ENCODE measurements around the gene CDK8. TPM values are rescaled to one million over a fixed set of nuclear protein-coding genes. Genes with fewer than 3 reads are reported as not detected.

CDK8 gene
- total RNA-seq, 2 donors from 2014 or later: 29.4 to 33.1 TPM

GRCh38 chr13:26220575-26220974, 33.4 kb upstream of the CDK8 start:
- peak overlapping the region; percentile 83 for H3K4me3 Mint-ChIP-seq
- Histone ChIP-seq H3K27me3 (ENCODE audit: control insufficient read depth, insufficient read depth, low read length, poor library complexity, severe bottlenecking) (peaks cover 13% of the 10 kb centered on the region), H3K4me1 (ENCODE audit: control insufficient read depth, insufficient read depth, low read length) (peaks cover 5% of the 10 kb centered on the region), H3K4me3 (ENCODE audit: low read length) (peak overlapping the region; percentile 93), H3K36me3 (ENCODE audit: control insufficient read depth, insufficient read depth, low read length) (peaks cover 44% of the 10 kb centered on the region), H3K9me3 (ENCODE audit: control insufficient read depth, low read length) (no peaks in the 10 kb centered on the region), H3K27ac (ENCODE audit: low read depth, low read length) (no peak overlapping the region), H3K9ac (ENCODE audit: extremely low read depth, low read length, poor library complexity, severe bottlenecking) (peak overlapping the region; percentile 85)
- H3K27ac Mint-ChIP-seq: no peak overlapping the region
- 58 to 93% methylated on average over 1 to 2 of the region's 2 CpGs for WGBS, 2 experiments (ENCODE audit: insufficient coverage in 1 of 2, insufficient read length in 1 of 2)
- H3K27me3 Mint-ChIP-seq (ENCODE audit: insufficient read depth): peaks cover 8% of the 10 kb centered on the region
- DNase-seq: no peak
- TF ChIP-seq, protein P1, sequence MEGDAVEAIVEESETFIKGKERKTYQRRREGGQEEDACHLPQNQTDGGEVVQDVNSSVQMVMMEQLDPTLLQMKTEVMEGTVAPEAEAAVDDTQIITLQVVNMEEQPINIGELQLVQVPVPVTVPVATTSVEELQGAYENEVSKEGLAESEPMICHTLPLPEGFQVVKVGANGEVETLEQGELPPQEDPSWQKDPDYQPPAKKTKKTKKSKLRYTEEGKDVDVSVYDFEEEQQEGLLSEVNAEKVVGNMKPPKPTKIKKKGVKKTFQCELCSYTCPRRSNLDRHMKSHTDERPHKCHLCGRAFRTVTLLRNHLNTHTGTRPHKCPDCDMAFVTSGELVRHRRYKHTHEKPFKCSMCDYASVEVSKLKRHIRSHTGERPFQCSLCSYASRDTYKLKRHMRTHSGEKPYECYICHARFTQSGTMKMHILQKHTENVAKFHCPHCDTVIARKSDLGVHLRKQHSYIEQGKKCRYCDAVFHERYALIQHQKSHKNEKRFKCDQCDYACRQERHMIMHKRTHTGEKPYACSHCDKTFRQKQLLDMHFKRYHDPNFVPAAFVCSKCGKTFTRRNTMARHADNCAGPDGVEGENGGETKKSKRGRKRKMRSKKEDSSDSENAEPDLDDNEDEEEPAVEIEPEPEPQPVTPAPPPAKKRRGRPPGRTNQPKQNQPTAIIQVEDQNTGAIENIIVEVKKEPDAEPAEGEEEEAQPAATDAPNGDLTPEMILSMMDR (conservative IDR thresholded peaks at IDR 0.05): no peak
- H3K4me1 Mint-ChIP-seq: peaks cover 18% of the 10 kb centered on the region
- H3K9me3 Mint-ChIP-seq: no peaks in the 10 kb centered on the region
- H3K36me3 Mint-ChIP-seq (ENCODE audit: low read depth): peaks cover 27% of the 10 kb centered on the region

- H3K9me3 ChIP-seq (ENCODE audit: control insufficient read depth, low read length): no peaks in the 10 kb centered on the region
- Mint-ChIP-seq H3K9me3 (no peaks in the 10 kb centered on the region), H3K4me1 (peaks cover 18% of the 10 kb centered on the region), H3K27ac (peak overlapping the region; percentile 95), H3K36me3 (ENCODE audit: low read depth) (peaks cover 25% of the 10 kb centered on the region), H3K4me3 (peak overlapping the region; percentile 83), H3K27me3 (ENCODE audit: insufficient read depth) (peaks cover 16% of the 10 kb centered on the region)
- peak overlapping the region; percentile 93 for H3K4me3 ChIP-seq (ENCODE audit: low read length)
- TF ChIP-seq, protein P1 (conservative IDR thresholded peaks at IDR 0.05): no peak
- peaks cover 5% of the 10 kb centered on the region for H3K4me1 ChIP-seq (ENCODE audit: control insufficient read depth, insufficient read depth, low read length)
- WGBS, 2 experiments (ENCODE audit: insufficient coverage in 1 of 2, insufficient read length in 1 of 2): 0% methylated on average over 6 to 16 of the region's 16 CpGs
- H3K27me3 ChIP-seq (ENCODE audit: control insufficient read depth, insufficient read depth, low read length, poor library complexity, severe bottlenecking): peaks cover 13% of the 10 kb centered on the region
- DNase-seq: no peak
- H3K27ac ChIP-seq (ENCODE audit: low read depth, low read length): peak overlapping the region; percentile 91
- peak overlapping the region; percentile 85 for H3K9ac ChIP-seq (ENCODE audit: extremely low read depth, low read length, poor library complexity, severe bottlenecking)
- H3K36me3 ChIP-seq (ENCODE audit: control insufficient read depth, insufficient read depth, low read length): peaks cover 37% of the 10 kb centered on the region
Observed at GRCh38 chr13:26221399-26221720, 32.6 kb upstream of the CDK8 start.

DNA sequence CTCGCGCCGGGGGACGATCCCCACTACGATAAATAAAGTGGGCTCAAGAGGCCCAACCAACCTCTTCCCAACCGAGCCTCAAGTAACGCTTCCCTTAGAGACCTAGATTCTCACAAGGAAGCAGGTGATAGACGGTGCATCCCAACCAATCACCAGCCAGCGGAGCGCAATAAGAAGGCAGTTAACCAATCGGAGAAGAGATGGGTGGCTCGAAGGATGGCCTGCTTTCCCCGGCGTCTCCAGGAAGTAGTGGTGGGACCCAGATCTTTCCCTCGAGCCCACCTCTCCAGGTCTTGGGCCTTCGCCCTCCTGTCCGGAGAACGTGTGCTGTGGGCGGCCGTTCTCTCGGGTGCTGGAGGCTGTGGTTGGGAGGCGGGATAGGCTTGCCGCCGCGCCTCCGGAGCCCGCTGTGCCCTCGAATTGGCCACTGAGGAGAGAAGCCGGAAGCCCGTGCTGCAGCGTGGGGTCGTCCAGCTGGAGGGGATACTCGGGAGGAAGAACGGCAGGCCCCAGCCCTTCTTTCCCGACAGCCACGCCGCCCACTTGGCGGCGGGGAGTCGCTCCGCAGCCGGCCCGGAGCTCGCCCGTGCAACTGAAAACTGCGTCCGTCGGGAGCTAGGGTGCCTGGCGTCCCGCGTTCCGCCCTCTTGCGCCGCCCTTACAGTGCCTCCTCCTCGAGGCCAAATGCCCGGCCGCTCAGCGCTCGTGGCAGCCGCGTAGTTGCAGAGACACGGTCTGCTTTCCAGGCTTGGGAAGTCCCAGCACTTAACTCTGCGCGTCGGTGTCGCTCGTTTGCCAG, 32.0 kb upstream of the CDK8 start, which contains the start of gene RNF6:
Gene RNF6, minus strand, starts transcription at position 594 of the 799 bp plus-strand sequence. CDS start 2,665 bp downstream, outside the sequence.
- Mint-ChIP-seq H3K27me3 (ENCODE audit: insufficient read depth) (peaks cover 20% of the 10 kb centered on the region), H3K4me3 (peak within 1 kb of the TSS; percentile 83), H3K27ac (peak within 1 kb of the TSS; percentile 95), H3K4me1 (peaks cover 18% of the 10 kb centered on the region), H3K36me3 (ENCODE audit: low read depth) (peaks cover 23% of the 10 kb centered on the region), H3K9me3 (no peaks in the 10 kb centered on the region)
- H3K27ac ChIP-seq (ENCODE audit: low read depth, low read length): peak within 1 kb of the TSS; percentile 91
- H3K4me1 ChIP-seq (ENCODE audit: control insufficient read depth, insufficient read depth, low read length): peaks cover 5% of the 10 kb centered on the region
- TF ChIP-seq, protein P1 (conservative IDR thresholded peaks at IDR 0.05): no peak
- peak within 1 kb of the TSS; percentile 85 for H3K9ac ChIP-seq (ENCODE audit: extremely low read depth, low read length, poor library complexity, severe bottlenecking)
- WGBS, 2 experiments (ENCODE audit: insufficient coverage in 1 of 2, insufficient read length in 1 of 2): 0% methylated on average over 26 to 67 of the region's 67 CpGs
- peak; percentile 97 for DNase-seq
- H3K9me3 ChIP-seq (ENCODE audit: control insufficient read depth, low read length): no peaks in the 10 kb centered on the region
- H3K4me3 ChIP-seq (ENCODE audit: low read length): peak within 1 kb of the TSS; percentile 93
- peaks cover 13% of the 10 kb centered on the region for H3K27me3 ChIP-seq (ENCODE audit: control insufficient read depth, insufficient read depth, low read length, poor library complexity, severe bottlenecking)
- peaks cover 32% of the 10 kb centered on the region for H3K36me3 ChIP-seq (ENCODE audit: control insufficient read depth, insufficient read depth, low read length)

All from endodermal cell (in vitro differentiated cells).